ENCODE results near the gene CACNA1D.

Gene CACNA1D

DNA sequence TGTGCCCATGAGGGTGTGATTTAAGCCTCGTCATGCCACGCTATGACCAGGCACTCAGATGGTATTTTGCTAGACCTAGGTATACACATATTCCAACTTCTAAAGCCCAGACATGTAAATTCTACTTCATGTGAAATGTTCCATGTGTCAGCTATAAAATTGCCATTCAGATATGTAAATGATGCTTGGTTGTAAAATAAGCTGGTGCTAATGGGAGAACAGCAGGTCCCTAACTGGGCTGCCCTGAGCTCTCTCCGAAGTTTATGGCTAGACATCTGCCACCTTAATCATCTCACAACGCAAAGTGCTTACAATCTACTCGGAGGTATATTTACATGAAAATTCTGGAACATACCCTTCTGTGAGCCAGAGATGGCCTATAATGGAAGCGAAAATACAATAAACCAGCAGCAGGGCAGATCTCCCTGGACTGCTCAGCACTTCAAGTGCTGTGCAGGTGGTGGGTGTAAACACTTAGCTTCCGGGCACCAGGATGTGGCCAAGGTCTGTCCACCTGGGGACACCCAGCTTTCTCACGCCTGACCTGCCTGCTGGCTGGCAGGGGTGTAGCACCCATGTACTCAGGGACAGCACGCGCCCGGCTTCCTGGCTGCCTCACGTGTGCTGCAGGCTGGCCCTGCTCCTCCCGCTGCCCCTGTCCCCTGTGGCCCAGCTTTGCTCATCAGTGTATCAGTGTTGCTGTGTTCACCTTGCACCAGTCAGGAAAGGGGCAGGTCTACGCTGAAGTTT is 269.8 kb downstream of the CACNA1D start:
- DNase-seq, result peak; percentile 87 to 88

DNA sequence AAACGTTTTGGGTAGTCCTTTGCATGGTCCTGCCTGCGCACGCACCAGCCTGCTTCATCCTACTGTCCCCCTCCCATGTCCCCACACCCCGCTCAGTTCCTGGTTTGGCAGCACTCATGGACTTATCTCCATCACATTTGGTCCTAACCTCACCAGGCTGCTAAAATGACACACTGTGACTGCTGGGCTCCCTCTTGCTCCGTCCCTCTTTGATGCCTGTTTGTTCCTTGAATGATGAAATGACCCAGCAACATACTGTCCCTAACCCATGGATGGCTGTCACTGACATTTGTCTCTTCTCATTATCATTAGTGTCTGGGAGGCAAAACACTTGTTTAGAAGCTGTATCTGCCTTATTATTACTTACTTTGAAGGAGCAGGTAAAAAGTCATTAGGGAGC is 271.3 kb downstream of the CACNA1D start:
- DNase-seq, result no peak

DNA sequence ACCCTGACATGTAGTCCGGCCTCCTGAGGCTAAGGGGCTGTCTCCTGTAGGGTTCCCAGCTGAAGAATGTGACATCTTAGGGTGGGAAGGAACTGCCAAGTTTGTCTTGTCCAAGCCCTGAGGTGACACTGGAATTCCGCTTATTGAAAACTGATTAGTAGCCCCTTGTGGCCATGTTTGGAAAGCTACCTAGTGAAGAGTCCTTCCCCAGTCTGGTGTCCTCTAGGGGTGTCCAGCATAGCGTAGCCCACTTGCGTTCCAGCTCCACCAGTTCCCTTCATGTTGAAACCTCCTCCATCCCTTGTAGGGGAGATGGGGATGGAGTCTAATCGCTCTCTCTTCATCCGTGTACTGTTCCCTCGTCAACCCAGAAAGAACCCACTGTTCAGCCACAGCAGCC is 272.3 kb downstream of the CACNA1D start:
- no peak for DNase-seq

DNA sequence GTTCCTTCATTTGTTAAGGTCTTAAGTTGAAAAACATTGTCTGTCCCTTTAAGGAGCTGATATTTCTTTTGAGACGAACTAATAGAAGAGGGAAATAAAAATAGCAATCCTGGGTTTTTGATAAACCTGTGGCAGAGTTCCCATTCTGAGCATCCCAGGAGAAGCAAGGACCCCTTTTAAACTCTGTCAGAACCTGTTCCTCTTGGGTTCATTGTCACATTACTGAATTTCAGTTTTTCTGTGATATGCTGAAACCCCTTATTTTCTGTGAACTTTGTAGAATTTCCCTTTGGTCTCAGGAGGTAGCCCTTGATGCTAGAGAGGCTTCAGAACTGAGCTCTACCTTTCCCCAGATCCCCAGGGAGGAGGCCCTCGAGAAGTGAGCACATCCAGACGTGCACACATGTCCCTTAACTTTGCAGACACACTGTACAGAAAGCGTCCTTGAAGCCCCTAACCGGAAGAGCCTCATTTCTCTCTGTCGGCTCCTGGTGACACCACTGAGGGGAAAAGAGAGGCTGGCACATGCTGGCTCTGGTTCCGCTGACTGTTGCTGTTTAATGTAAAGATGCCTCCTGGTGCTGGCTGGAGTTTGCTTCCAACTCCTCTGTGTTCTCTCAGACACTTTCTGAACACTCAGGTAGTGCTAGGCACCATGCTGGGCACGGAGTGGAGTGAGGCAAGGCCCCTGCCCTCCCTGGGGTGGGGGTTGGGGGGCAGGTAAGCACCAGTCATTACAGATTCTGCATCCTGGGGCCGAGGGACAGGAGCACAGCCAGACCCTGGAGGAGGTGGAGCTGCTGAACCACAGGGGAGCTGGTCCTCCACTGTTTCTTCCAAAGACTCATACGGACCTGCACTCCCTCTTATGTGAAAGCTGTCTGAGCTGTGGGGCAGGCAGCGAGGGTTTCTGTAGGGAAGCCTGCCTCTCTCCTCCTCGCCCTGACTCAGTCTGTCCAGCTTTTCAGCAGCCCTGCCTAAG is 274.4 kb downstream of the CACNA1D start:
- DNase-seq, result no peak

DNA sequence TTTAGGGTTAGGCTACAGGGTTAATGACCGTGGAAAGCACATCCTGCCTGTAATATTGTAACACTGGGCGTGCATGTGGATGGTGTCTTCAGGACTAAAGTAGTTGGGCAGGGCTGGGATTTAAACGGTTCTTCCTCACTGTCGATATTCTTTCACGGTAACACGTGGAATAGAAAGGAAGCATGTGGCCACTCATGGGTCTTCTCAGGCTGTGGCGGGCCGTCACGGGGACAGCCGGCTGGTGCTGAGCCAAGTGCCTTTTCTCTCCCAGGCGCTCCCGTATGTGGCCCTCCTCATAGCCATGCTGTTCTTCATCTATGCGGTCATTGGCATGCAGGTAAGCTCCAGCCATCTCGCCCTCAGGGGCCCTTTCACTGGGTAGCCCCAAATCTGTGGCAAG is 278.2 kb downstream of the CACNA1D start:
- DNase-seq, result no peak

DNA sequence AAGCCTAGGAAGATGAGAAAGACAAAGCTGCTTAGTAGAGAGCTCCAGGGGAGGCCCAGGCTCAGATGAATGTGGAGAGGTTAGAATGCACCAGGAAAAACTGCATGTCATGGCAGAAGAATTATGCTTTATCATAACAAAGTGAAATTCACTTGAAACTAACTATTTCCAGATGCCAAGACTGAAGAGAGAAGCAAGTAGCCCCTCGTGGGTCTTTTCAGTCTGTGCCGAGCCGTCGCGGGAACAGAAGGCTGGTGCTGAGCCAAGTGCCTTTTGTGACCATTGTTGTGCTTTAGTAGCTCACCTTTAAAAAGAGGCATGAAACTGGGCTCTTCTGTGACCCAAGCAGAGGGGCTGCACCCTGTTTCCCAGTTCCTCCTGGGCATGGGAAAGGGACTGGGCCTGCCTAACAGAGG is 278.6 kb downstream of the CACNA1D start:
- no peak for DNase-seq

DNA sequence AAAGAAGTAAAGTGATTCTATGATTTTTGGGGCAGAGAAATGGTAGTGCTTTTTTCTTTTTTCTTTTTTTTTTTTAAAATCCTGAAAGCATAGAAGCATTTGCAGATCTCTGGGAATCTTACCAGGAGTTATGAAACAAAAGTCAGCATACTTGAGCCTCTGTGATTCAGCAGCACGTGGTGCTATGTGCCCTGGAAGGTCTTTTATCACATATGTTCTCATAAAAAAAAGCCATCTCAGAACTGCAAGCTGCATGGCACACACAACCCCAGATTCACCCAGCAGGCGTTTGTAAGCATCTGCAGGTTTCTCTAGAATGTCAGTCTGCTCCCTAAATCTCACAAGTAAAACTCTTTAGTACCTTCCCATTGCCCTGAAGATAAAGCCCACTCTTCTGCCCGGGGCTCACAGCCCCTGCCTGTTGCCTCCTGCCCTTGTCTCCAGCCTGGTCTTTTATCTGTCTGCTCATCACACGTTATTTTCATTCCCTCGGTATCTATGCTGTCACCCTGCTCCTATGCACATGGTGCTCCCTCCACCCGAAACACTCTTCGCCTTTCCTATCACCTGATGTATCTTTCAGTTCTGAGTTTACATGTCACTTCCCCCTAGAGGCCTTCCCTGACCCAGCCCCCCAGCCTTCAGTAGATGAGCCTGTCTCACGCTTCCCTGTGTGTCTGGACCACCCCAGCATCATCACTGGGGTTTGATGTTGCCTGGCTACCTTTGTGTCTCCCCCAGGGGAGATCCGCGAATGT is 279.4 kb downstream of the CACNA1D start:
- no peak for DNase-seq

DNA sequence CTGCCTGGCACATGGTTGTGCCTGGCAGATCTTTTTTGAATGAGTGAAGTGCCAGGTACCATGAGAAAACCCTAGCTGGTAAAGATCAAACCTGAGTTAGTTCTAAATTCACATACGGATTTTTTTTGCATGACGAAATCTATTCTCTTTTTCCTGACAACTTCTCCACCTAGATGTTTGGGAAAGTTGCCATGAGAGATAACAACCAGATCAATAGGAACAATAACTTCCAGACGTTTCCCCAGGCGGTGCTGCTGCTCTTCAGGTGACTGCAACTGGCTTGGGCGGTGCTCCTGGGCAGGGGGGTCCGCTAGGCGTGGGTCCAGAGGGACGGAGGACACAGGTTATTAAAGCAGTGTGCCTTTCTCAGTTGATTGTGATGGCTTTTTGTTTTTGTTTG is 280.0 kb downstream of the CACNA1D start:
- no peak for DNase-seq

DNA sequence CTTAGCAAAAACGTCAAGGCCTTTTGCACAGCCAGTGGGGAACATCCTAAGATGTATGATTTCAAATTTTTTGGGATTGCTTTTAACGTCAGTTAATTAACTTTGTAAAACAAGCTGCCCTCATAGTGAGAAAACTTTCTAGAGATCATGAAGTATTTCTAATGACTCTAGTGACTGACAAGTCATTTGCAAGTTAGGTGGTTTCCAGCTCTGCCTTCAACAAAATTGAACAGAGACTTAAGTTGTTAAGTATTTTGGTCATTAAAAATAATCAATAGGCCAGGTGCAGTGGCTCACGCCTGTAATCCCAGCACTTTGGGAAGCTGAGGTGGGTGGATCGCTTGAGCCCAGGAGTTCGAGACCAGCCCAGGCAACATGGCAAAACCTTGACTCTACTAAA is 280.6 kb downstream of the CACNA1D start:
- no peak for DNase-seq

DNA sequence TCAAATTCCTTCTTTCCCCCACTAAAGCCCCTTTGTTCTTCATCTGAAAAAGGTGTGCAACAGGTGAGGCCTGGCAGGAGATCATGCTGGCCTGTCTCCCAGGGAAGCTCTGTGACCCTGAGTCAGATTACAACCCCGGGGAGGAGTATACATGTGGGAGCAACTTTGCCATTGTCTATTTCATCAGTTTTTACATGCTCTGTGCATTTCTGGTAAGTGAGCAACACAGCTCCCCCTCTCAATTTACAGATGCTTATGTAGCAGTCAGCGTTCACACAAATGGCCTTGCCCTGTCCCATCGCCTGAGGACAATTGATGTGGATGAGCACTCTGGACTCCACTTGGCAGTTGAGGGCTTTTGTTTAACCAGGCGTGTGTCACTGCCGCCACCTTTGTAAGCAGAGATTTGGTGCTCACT is 281.4 kb downstream of the CACNA1D start:
- no peak for DNase-seq

DNA sequence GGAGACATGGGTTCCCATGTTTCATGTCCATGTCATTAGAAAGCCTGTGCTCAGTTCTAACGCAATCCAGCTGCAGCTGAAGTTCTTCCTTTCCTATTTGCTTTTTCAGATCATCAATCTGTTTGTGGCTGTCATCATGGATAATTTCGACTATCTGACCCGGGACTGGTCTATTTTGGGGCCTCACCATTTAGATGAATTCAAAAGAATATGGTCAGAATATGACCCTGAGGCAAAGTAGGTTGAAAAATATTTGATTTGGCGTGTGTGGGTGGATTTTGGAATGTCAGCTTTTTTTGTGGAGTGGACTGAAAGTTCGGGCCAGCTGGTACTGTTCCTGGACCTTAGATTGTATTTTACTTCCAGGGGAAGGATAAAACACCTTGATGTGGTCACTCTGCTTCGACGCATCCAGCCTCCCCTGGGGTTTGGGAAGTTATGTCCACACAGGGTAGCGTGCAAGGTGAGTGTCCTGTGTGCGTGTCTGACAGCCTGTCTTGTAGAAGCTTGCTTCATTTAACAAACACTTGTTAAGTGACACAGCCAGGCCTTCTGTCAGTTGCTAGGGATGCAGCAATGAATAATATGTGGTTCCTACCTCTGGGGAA is 282.2 kb downstream of the CACNA1D start:
- DNase-seq, result no peak

DNA sequence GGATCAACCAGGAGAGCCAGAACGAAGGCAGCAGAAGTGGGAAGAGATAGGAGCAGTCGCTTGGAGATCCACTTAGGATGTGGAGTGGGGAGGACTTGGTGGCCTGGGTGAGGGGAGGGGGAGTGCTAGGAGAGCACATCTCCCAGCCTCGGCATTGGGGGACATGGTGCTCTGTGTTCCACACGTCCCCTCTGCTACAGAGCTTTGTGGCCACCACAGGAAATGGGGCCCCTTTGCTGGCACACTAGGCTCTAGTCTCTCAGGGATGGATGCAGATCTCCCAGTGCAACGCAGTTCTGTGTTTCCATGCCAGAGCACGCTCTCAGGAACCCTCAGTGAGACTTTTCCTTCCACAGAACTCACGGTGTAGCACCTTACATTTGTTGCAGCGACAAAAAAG is 283.1 kb downstream of the CACNA1D start:
- DNase-seq, result no peak

DNA sequence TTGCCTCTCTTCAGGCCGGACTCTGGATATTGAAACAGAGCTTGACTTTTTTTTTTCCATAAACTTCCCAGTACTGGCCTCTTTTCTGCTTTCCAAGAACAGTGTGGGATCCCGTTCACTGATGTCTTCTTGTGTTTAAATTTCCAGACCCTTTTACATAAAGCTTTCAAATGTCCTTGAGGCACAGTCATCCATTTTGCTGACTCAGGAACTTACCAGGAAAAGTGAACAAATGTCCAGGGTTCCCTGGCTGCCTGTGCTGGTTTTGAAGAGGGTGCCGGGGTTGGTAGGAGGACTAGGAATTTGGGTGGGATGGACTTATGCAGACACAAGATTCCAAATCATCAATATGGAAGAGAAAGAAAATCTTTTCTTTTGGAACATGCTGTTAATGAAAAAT is 283.7 kb downstream of the CACNA1D start:
- DNase-seq, result no peak

DNA sequence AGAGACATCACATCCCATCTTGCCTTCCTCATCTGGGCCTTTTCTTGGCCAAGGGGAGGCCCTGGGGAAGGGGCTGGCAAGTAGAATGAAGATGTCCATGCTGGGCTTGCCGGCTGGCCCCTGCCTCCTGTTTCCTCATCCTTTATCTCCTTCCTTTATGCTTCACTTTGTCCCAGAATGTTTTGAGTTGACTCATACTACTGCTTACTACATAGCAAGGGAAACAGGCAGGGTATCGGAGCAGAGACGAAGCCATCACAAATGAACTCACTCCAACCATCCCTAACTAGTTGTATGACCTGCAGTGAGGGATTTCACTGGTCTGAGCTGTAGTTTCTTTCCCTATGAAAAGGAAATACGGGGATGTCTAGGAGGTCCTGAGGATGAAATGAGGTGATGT is 285.8 kb downstream of the CACNA1D start:
- DNase-seq, result no peak

DNA sequence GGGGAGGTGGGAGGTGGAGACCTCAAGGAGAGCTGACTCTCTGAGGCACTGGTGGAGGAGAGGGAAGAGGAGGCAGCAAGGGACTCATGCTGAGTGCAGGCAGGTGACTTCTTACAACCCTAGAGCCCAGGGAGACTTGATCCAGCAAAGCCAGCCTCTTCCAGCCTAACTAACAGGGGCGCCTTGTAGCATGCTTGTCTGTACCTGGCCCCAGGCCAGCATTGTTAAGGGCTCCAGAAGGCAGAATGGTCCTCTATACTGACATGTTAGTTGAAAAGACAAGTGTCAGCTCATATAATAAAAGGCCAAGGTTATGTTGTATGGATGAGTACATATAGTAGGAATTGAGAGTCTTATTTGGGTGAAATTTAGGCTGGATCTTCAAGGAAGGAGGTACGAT is 286.4 kb downstream of the CACNA1D start:
- no peak for DNase-seq

DNA sequence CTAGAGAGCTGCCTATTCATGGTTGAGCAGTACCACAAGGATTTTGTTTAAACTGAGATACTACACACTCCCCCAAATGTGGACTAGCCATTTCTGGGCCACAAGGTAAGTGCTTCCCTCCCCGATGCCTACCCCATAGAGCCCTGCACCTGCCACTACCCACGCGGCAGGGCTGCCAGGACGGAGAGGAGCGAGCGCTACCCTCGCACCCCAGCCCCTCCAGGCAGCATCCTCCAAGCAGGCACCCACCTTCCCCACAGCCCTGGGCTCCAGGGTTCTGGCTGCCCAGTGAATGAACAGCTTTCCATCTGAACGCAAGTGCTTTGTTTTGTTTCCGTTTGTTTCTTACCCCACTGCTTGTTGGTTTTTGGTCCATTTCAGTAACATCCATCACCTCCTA is 292.6 kb downstream of the CACNA1D start:
- DNase-seq, result no peak

DNA sequence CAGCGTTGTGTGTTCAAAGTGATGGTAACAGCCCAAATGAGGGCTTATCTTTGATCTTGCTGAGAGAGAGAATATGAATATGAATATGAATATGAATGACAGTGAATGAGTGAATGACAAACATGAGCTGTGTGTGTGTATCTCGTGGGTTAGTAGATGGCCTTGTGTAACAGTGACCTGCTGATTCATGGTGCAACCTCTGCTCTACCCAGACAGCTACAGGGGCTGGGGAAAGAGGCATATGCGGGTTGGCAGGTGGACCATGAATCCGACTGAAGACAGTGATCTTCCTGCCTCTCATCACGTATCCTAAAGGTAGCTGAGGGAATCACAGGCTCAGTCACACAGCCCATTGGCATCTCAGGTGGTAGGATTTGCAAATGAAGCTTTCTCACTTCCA is 293.6 kb downstream of the CACNA1D start:
- DNase-seq, result no peak

DNA sequence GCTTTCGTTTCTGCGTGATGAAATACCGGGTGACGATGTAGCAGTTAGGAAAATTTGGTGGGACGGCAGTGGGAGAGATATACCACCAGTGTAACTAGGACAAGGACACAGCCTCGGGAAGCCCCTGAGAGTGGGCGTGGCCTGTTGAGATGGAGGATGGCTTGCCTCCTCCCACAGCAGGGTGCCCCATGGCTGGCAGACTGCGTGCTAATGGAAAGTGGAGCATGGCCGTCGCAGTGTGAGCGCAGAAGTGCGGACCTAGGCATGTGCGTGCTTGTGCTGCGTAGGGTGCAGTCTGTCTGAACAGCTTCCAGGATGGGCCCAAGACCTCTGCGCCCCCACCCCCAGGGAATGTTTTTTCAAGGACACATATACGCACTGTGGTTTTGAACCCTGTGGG is 295.0 kb downstream of the CACNA1D start:
- no peak for DNase-seq

DNA sequence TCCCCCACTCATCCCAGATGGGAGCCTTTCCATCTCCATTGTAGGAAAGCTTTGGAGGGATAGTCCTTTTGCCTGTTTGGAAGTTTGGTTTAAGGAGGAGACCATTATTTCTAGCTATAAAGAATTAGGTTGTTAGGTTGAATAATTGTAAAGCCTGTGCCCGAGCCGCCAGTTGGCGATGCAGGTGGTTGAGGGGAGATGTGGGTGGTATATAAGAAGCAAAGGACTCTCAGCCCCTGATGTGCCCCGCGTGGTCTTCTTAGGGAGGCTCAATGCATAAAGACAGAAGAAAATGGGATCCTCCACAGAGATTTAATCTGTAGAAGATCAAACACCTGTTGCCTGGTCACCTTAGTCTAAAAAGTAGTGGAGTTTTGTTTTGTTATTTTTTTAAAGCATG is 296.1 kb downstream of the CACNA1D start:
- no peak for DNase-seq

DNA sequence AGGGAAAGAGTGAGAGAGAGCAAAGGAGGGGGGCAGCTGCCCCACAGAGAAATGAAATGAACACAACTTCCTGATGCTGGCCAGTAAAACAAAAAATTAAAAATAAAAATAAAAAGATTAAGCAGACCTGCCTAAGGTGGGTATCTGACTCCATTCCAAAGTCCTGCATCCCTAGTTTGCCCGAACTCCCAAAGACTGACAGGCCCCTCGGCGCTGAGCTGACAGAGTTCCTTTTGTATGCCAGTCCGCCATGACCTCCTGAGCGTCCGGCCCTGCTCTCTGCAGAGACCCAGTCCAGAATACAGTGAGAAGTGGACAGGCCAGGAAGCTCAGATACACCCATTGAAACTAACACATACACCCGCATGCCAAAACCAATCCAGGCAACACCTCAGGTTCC is 296.9 kb downstream of the CACNA1D start:
- DNase-seq, result no peak

DNA sequence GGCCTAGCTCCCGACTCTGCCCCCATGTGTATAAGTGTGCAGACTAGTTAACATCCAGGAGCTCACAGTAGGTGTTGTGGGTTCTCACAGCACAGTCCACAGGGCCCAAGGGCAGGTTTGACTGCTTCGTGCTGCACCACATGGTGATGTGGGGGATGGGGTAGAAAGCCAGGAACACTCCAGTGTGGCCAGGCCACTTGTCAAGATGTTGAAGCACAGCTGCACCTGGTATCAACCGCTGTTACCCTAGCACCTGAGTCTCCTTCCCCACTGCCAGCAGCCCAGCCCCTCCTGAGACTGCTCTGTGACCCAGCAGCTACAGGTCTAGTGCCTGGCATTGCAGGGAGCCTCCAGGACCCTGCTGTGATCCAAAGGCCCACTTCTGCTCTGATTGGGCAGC is 298.5 kb downstream of the CACNA1D start:
- DNase-seq, result no peak

DNA sequence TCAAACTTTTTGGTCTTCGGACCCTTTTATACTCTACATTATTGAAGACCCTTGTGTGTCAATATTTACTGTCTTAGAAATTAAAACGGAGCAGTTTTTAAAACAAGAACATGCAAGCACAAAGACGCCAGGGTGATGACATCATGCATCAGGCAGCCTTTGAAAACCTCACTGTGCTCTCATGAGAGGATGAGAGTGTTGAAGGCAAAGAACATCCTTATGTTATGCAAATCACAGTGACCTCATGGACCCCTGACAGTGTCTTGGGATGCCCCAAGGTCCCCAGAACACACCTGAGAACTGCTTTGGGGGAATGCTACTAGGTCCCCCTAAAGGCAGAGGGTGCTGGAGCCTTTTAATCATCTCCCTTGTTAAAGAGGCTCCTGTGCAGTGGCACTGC is 300.2 kb downstream of the CACNA1D start:
- DNase-seq, result no peak

DNA sequence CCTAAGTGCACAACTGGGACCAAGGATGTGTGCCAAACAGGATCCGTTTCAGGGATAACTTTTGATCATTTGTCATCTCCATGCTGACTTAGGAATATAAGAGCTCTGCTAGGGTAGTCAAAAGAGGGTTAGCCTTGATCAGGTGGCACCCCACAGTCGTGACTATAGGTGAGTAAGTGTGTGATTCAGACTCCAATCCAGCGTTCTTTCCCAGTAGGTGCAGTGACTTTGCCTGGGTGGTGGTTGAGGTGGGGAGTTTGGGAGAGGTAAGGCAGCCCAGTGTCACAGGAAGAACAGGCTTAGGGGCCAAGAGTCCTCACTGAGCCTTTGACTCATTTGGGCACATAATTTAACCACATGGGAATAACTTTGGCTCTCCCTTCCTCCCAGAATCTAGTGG is 300.8 kb downstream of the CACNA1D start:
- DNase-seq, result no peak
